PC-9 (cell line): ENCODE results near the gene USP35. TPM values are rescaled to one million over a fixed set of nuclear protein-coding genes. Genes with fewer than 3 reads are reported as not detected.

Source experiments
- BruUV-seq: library from RNA; stranded (reverse); fragments of 400-500 nt; replicated peaks from 2 replicates; lab custom pipeline; 2021; lab: Mats Ljungman, UMichigan
- CTCF ChIA-PET: fragments of 300-600 bp; sonication (Branson Sonifier 250); formaldehyde crosslinking; loops from one replicate; lab custom pipeline; 2022; ENCODE audit warnings: antibody characterized with exemption; lab: Charles Lee
- POLR2A ChIA-PET: fragments of 300-600 bp; sonication (Branson Sonifier 250); formaldehyde crosslinking; loops from one replicate; lab custom pipeline; 2022; ENCODE audit warnings: antibody characterized with exemption; ENCODE audit not compliant: unreplicated experiment; lab: Charles Lee
- DNase-seq, 2 experiments: peaks; one replicate each; pipeline versions ENCODE4 v3.0.0 to v3.0.0-alpha.2; 2015 to 2022; ENCODE audit warnings: mixed read lengths in 1 of 2
- H2AFZ ChIP-seq: fragments of 200-600 bp; sonication (generic); 2 replicates; pipeline ENCODE4 v1.8.1; 2017; ENCODE audit warnings: antibody characterized with exemption
- H3F3A ChIP-seq: fragments of 200-600 bp; sonication (generic); 2 replicates; pipeline ENCODE4 v1.8.1; 2017; ENCODE audit warnings: antibody characterized with exemption, mild to moderate bottlenecking, low read depth; ENCODE audit not compliant: insufficient read depth
- H3K27ac ChIP-seq: fragments of 200-600 bp; sonication (generic); 2 replicates; pipeline ENCODE4 v1.6.1; 2016; ENCODE audit warnings: mixed run types
- H3K27me3 ChIP-seq: fragments of 200-600 bp; sonication (generic); 2 replicates; pipeline ENCODE4 v1.6.1; 2016; ENCODE audit warnings: low read depth, mixed run types; ENCODE audit not compliant: insufficient read depth
- H3K36me3 ChIP-seq: fragments of 200-600 bp; sonication (generic); 2 replicates; pipeline ENCODE4 v1.6.1; 2016; ENCODE audit warnings: low read depth, mixed run types
- H3K4me1 ChIP-seq: fragments of 200-600 bp; sonication (generic); replicated peaks from 2 replicates; pipeline ENCODE4 v1.6.1; 2016; ENCODE audit warnings: mixed run types; ENCODE audit not compliant: insufficient read depth
- H3K4me2 ChIP-seq: fragments of 200-600 bp; sonication (generic); 2 replicates; pipeline ENCODE4 v1.6.1; 2017; ENCODE audit warnings: mixed run types
- H3K4me3 ChIP-seq: fragments of 200-600 bp; sonication (generic); 2 replicates; pipeline ENCODE4 v1.6.1; 2016; ENCODE audit warnings: mixed run types
- H3K79me2 ChIP-seq: fragments of 200-600 bp; sonication (generic); 2 replicates; pipeline ENCODE4 v1.6.1; 2017; ENCODE audit warnings: low read depth, mixed run types
- H3K9me2 ChIP-seq: fragments of 200-600 bp; sonication (generic); 2 replicates; pipeline ENCODE4 v1.8.1; 2017; ENCODE audit warnings: mild to moderate bottlenecking; ENCODE audit not compliant: insufficient read depth
- H3K9me3 ChIP-seq: fragments of 200-600 bp; sonication (generic); 2 replicates; pipeline ENCODE4 v1.8.1; 2016; ENCODE audit warnings: low read depth; ENCODE audit not compliant: insufficient read depth
- H4K20me1 ChIP-seq: fragments of 200-600 bp; sonication (generic); 2 replicates; pipeline ENCODE4 v1.8.1; 2017; ENCODE audit not compliant: insufficient read depth
- CTCF ChIP-seq: fragments of 200-600 bp; sonication (generic); conservative IDR thresholded peaks from 2 replicates; pipeline ENCODE4 v1.6.1; 2017; ENCODE audit warnings: mixed run types, antibody characterized with exemption, mild to moderate bottlenecking, moderate library complexity
- EZH2 ChIP-seq: fragments of 200-600 bp; sonication (generic); IDR thresholded peaks from 2 replicates; pipeline ENCODE4 v1.8.0; 2017; ENCODE audit warnings: antibody characterized with exemption, low read depth
- intact Hi-C: fragments of 100-400 bp; cut with micrococcal nuclease; formaldehyde crosslinking; loops from one replicate; pipeline ENCODE4 v1.10.0; 2022; ENCODE audit not compliant: unreplicated experiment
- total RNA-seq: library from RNA; stranded (reverse); gene quantifications from 2 replicates; pipeline ENCODE4 v1.2.3, GENCODE V29; 2021

The USP35 gene
- total RNA-seq, 1 experiment from 2014 or later: 13.5 TPM

GRCh38 chr11:78190871-78191538 is 2.3 kb downstream of the USP35 start:
- no peak overlapping the region for H3K4me2 ChIP-seq
- peaks cover 13% of the 10 kb centered on the region for H3F3A ChIP-seq
- no peaks in the 10 kb centered on the region for H3K36me3 ChIP-seq
- ChIA-PET CTCF (no interaction called here), POLR2A (no interaction called here)
- no peak overlapping the region for H3K27ac ChIP-seq
- H3K27me3 ChIP-seq: no peaks in the 10 kb centered on the region
- TF ChIP-seq EZH2 (no peak), CTCF (no peak)
- peaks cover 33% of the 10 kb centered on the region for H3K79me2 ChIP-seq
- H3K4me1 ChIP-seq: peaks cover 31% of the 10 kb centered on the region
- no peak overlapping the region for H2AFZ ChIP-seq
- H3K9me3 ChIP-seq: no peaks in the 10 kb centered on the region
- intact Hi-C loops: no loop called here
- H4K20me1 ChIP-seq: no peaks in the 10 kb centered on the region
- H3K9me2 ChIP-seq: no peaks in the 10 kb centered on the region
- no peak for DNase-seq
- H3K4me3 ChIP-seq: no peak overlapping the region
- no TSS peak for BruUV-seq

- intact Hi-C loops: no loop called here
- no peak overlapping the region for H3K27ac ChIP-seq
- ChIA-PET CTCF (no interaction called here), POLR2A (no interaction called here)
- TF ChIP-seq EZH2 (no peak), CTCF (no peak)
- no peaks in the 10 kb centered on the region for H3K27me3 ChIP-seq
- peaks cover 18% of the 10 kb centered on the region for H3K4me1 ChIP-seq
- H3K4me3 ChIP-seq: no peak overlapping the region
- DNase-seq: no peak
- H3K36me3 ChIP-seq: no peaks in the 10 kb centered on the region
- H3F3A ChIP-seq: peaks cover 5% of the 10 kb centered on the region; the same call in 1 of the 2 replicates
- H3K9me3 ChIP-seq: no peaks in the 10 kb centered on the region
- no peak overlapping the region for H3K4me2 ChIP-seq
- no peak overlapping the region for H2AFZ ChIP-seq
- H3K79me2 ChIP-seq: peaks cover 23% of the 10 kb centered on the region
- no peaks in the 10 kb centered on the region for H4K20me1 ChIP-seq
- BruUV-seq: no TSS peak
- H3K9me2 ChIP-seq: no peaks in the 10 kb centered on the region
These were observed 3.6 kb downstream of the USP35 start for GRCh38 chr11:78192223-78192719.

GRCh38 chr11:78192911-78193351 is 4.2 kb downstream of the USP35 start:
- TF ChIP-seq EZH2 (no peak), CTCF (no peak)
- DNase-seq: no peak
- Histone ChIP-seq H3K27me3 (no peaks in the 10 kb centered on the region), H3F3A (peaks cover 5% of the 10 kb centered on the region; the same call in 1 of the 2 replicates), H3K27ac (no peak overlapping the region), H3K9me2 (no peaks in the 10 kb centered on the region), H3K79me2 (peaks cover 17% of the 10 kb centered on the region), H3K4me1 (peaks cover 13% of the 10 kb centered on the region), H3K9me3 (no peaks in the 10 kb centered on the region), H2AFZ (no peak overlapping the region), H3K36me3 (no peaks in the 10 kb centered on the region), H3K4me2 (no peak overlapping the region), H4K20me1 (no peaks in the 10 kb centered on the region), H3K4me3 (no peak overlapping the region)
- CTCF ChIA-PET: interaction anchor here (0.6 kb wide), 1 partner anchor 35 kb away, joined by 4 read pairs; no protein-coding TSS in a partner anchor
- intact Hi-C loops: no loop called here
- no TSS peak for BruUV-seq
- POLR2A ChIA-PET: no interaction called here
